Kidney epithelial cell (primary cell): ENCODE measurements around the gene RPL28. TPM values are rescaled to one million over a fixed set of nuclear protein-coding genes. Genes with fewer than 3 reads are reported as not detected.

ENCODE experiments used
- DNase-seq: peaks from one replicate; pipeline ENCODE4 v3.0.0-alpha.2; 2010; ENCODE audit warnings: low read depth
- H3K27me3 ChIP-seq: 2 replicates; pipeline ENCODE4 v1.6.0; 2011; ENCODE audit warnings: low read length; ENCODE audit not compliant: control insufficient read depth, insufficient read depth
- H3K36me3 ChIP-seq: 2 replicates; pipeline ENCODE4 v1.5.1; 2011; ENCODE audit warnings: low read length; ENCODE audit not compliant: control insufficient read depth, insufficient read depth
- H3K4me3 ChIP-seq: 2 replicates; pipeline ENCODE4 v1.5.1; 2011; ENCODE audit warnings: low read depth, mild to moderate bottlenecking, control low read depth, low read length
- CTCF ChIP-seq: IDR thresholded peaks from 2 replicates; pipeline ENCODE4 v1.5.1; 2011; ENCODE audit warnings: mild to moderate bottlenecking, moderate library complexity, low read length, control low read depth, inconsistent platforms; ENCODE audit not compliant: insufficient read depth, poor library complexity, severe bottlenecking
- total RNA-seq: library from RNA; depleted of rRNA; stranded (reverse); fragments of >200 nt; gene quantifications from 2 replicates; pipeline ENCODE4 v1.2.3, GENCODE V29; 2015

Gene RPL28
- total RNA-seq, 1 donor from 2014 or later, result 630 TPM

GRCh38 chr19:55442372-55442961 is 56.7 kb downstream of the RPL28 start:
- Histone ChIP-seq H3K36me3 (no peaks in the 10 kb centered on the region), H3K27me3 (peaks cover 76% of the 10 kb centered on the region), H3K4me3 (no peak overlapping the region)
- no peak for DNase-seq
- no peak for TF ChIP-seq CTCF

- DNase-seq, result no peak
- Histone ChIP-seq H3K27me3 (peaks cover 83% of the 10 kb centered on the region), H3K4me3 (no peak within 1 kb of the TSS), H3K36me3 (no peaks in the 10 kb centered on the region)
- TF ChIP-seq CTCF, result no peak
Measured at GRCh38 chr19:55443045-55443823, 57.5 kb downstream of the RPL28 start, which contains the start of gene SHISA7. Gene SHISA7, minus strand, starts transcription at chr19:55443300. Its CDS starts 437 bp downstream, at chr19:55442863.

GRCh38 chr19:55443824-55444480 is 58.2 kb downstream of the RPL28 start:
- no peak for DNase-seq
- Histone ChIP-seq H3K4me3 (no peak overlapping the region), H3K36me3 (no peaks in the 10 kb centered on the region), H3K27me3 (peaks cover 83% of the 10 kb centered on the region)
- TF ChIP-seq CTCF, result no peak

- DNase-seq, result no peak
- TF ChIP-seq CTCF, result no peak
- Histone ChIP-seq H3K4me3 (no peak overlapping the region), H3K36me3 (no peaks in the 10 kb centered on the region), H3K27me3 (peaks cover 84% of the 10 kb centered on the region)
Measured at GRCh38 chr19:55444646-55445045, 58.9 kb downstream of the RPL28 start.

- Histone ChIP-seq H3K36me3 (no peaks in the 10 kb centered on the region), H3K4me3 (no peak overlapping the region), H3K27me3 (peaks cover 84% of the 10 kb centered on the region)
- no peak for TF ChIP-seq CTCF
- DNase-seq, result no peak
Measured at GRCh38 chr19:55446060-55446459, 60.3 kb downstream of the RPL28 start.
